ENCODE measurements around the gene ATP6V0C.
"Not testable (repeated sequence)": the region's sequence is repeated elsewhere in the genome, so short reads cannot be mapped to it uniquely, and the experiment has no call there.

DNA sequence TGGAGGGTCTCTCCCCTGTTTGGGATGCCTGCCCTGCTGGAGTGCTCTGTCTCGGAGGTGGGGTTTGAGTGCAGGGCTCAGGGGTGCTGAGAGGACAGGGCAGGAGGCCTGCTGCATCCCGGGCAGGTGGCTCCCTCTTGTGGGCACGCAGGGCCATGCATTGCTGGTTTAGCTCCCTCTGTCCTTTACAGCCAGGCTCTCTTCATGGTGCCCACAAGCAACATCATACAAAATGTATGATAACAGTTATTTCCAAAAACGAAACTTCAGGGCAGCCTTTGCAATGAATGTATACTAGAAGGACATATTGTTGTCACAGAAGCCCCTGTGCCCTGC lies 47.0 kb downstream of the ATP6V0C start:
- TF ChIP-seq ZNF607 (CRISPR knock-in tag; IDR thresholded peaks at IDR 0.05; ENCODE audit: borderline replicate concordance); ZNF772 (CRISPR knock-in tag; IDR thresholded peaks at IDR 0.05); ZFP36 (IDR thresholded peaks at IDR 0.05; ENCODE audit: borderline replicate concordance, low read depth, low read length, partially characterized antibody); ZNF652 (CRISPR knock-in tag; IDR thresholded peaks at IDR 0.05; ENCODE audit: borderline replicate concordance, low read depth); ZNF253 (CRISPR knock-in tag; IDR thresholded peaks at IDR 0.05; ENCODE audit: borderline replicate concordance); ZNF10 (CRISPR knock-in tag; IDR thresholded peaks at IDR 0.05; ENCODE audit: borderline replicate concordance, low read depth): not testable (repeated sequence)
- TF ChIP-seq, protein P1, sequence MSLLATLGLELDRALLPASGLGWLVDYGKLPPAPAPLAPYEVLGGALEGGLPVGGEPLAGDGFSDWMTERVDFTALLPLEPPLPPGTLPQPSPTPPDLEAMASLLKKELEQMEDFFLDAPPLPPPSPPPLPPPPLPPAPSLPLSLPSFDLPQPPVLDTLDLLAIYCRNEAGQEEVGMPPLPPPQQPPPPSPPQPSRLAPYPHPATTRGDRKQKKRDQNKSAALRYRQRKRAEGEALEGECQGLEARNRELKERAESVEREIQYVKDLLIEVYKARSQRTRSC (CRISPR knock-in tag; IDR thresholded peaks at IDR 0.05; ENCODE audit: low read depth), result not testable (repeated sequence)
- TF ChIP-seq, protein P2, sequence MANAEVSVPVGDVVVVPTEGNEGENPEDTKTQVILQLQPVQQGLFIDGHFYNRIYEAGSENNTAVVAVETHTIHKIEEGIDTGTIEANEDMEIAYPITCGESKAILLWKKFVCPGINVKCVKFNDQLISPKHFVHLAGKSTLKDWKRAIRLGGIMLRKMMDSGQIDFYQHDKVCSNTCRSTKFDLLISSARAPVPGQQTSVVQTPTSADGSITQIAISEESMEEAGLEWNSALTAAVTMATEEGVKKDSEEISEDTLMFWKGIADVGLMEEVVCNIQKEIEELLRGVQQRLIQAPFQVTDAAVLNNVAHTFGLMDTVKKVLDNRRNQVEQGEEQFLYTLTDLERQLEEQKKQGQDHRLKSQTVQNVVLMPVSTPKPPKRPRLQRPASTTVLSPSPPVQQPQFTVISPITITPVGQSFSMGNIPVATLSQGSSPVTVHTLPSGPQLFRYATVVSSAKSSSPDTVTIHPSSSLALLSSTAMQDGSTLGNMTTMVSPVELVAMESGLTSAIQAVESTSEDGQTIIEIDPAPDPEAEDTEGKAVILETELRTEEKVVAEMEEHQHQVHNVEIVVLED (CRISPR knock-in tag; IDR thresholded peaks at IDR 0.05; ENCODE audit: borderline replicate concordance), result not testable (repeated sequence)
